Neural cell (in vitro differentiated cells): ENCODE measurements around the gene SYNPO2. TPM values are rescaled to one million over a fixed set of nuclear protein-coding genes. Genes with fewer than 3 reads are reported as not detected.
A peak's percentile ranks its signal among the peaks of the same experiment; 100 is the strongest.

Experiments
- H2AFZ ChIP-seq: fragments of 200-600, 300-800 bp; sonication (generic), shearing (Covaris generic); 2 replicates; pipeline ENCODE4 v1.6.0; 2014; ENCODE audit warnings: low read depth, mild to moderate bottlenecking, antibody characterized with exemption, low read length, moderate library complexity
- H3F3A ChIP-seq: fragments of 200-600 bp; shearing (Covaris generic); 2 replicates; pipeline ENCODE4 v1.6.1; 2016; ENCODE audit warnings: mild to moderate bottlenecking, moderate library complexity, mixed read lengths, antibody characterized with exemption, low read length; ENCODE audit not compliant: insufficient read depth, poor library complexity, severe bottlenecking
- H3K27ac ChIP-seq: fragments of 200-600, 300-800 bp; sonication (generic), shearing (Covaris generic); 2 replicates; pipeline ENCODE4 v1.5.1; 2014; ENCODE audit warnings: mild to moderate bottlenecking, low read length, moderate library complexity
- H3K27me3 ChIP-seq: fragments of 300-800, 200-600 bp; sonication (generic), shearing (Covaris generic); 2 replicates; pipeline ENCODE4 v1.6.0; 2014; ENCODE audit warnings: mild to moderate bottlenecking, low read depth, low read length, moderate library complexity; ENCODE audit not compliant: insufficient read depth
- H3K36me3 ChIP-seq: fragments of 300-800, 200-600 bp; sonication (generic), shearing (Covaris generic); 2 replicates; pipeline ENCODE4 v1.5.1; 2014; ENCODE audit warnings: mild to moderate bottlenecking, antibody characterized with exemption, low read length, moderate library complexity; ENCODE audit not compliant: insufficient read depth
- H3K4me2 ChIP-seq: fragments of 300-800, 200-600 bp; sonication (generic), shearing (Covaris generic); 2 replicates; pipeline ENCODE4 v1.6.0; 2014; ENCODE audit warnings: mild to moderate bottlenecking, low read length
- H3K4me3 ChIP-seq: fragments of 300-800, 200-600 bp; sonication (generic), shearing (Covaris generic); 2 replicates; pipeline ENCODE4 v1.5.1; 2014; ENCODE audit warnings: mild to moderate bottlenecking, low read length, moderate library complexity
- H3K79me2 ChIP-seq: fragments of 200-600 bp; shearing (Covaris generic); replicated peaks from 2 replicates; pipeline ENCODE4 v1.6.0; 2014; ENCODE audit warnings: mild to moderate bottlenecking, low read length, moderate library complexity; ENCODE audit not compliant: insufficient read depth
- H3K9ac ChIP-seq: fragments of 300-800, 200-600 bp; sonication (generic), shearing (Covaris generic); 2 replicates; pipeline ENCODE4 v1.6.1; 2016; ENCODE audit warnings: mild to moderate bottlenecking, low read length, mixed read lengths
- H3K9me2 ChIP-seq: fragments of 200-600 bp; shearing (Covaris generic); 2 replicates; pipeline ENCODE4 v1.6.1; 2016; ENCODE audit warnings: mild to moderate bottlenecking, low read length, mixed read lengths; ENCODE audit not compliant: insufficient read depth
- H3K9me3 ChIP-seq: fragments of 200-600, 300-800 bp; sonication (generic), shearing (Covaris generic); 2 replicates; pipeline ENCODE4 v1.6.1; 2016; ENCODE audit warnings: mild to moderate bottlenecking, mixed run types, low read length, moderate library complexity, mixed read lengths
- H4K20me1 ChIP-seq: fragments of 200-600 bp; shearing (Covaris generic); 2 replicates; pipeline ENCODE4 v1.6.1; 2016; ENCODE audit warnings: mild to moderate bottlenecking, mixed run types; ENCODE audit not compliant: insufficient read depth
- CTCF ChIP-seq: fragments of 450-650 bp; IDR thresholded peaks from 2 replicates; pipeline ENCODE4 v1.5.1; 2014; ENCODE audit warnings: antibody characterized with exemption, mild to moderate bottlenecking, moderate library complexity; ENCODE audit not compliant: poor library complexity, severe bottlenecking
- EP300 ChIP-seq: fragments of 450-650 bp; conservative IDR thresholded peaks from 2 replicates; pipeline ENCODE4 v1.6.1; 2014; ENCODE audit warnings: antibody characterized with exemption, mild to moderate bottlenecking, moderate library complexity; ENCODE audit not compliant: poor library complexity, severe bottlenecking
- EZH2 ChIP-seq: fragments of 200-600, 300-800 bp; shearing (Covaris generic), sonication (generic); IDR thresholded peaks from 2 replicates; pipeline ENCODE4 v1.6.1; 2014; ENCODE audit warnings: antibody characterized with exemption, low read length, borderline replicate concordance, mild to moderate bottlenecking; ENCODE audit not compliant: insufficient read depth, poor library complexity, severe bottlenecking
- MXI1 ChIP-seq: fragments of 450-650 bp; conservative IDR thresholded peaks from 2 replicates; pipeline ENCODE4 v1.6.1; 2014; ENCODE audit warnings: antibody characterized with exemption, mild to moderate bottlenecking; ENCODE audit not compliant: poor library complexity, severe bottlenecking
- POLR2AphosphoS5 ChIP-seq: IDR thresholded peaks from 2 replicates; pipeline ENCODE4 v1.6.1; 2012
- RAD21 ChIP-seq: fragments of 450-650 bp; conservative IDR thresholded peaks from 2 replicates; pipeline ENCODE4 v1.6.1; 2014; ENCODE audit warnings: antibody characterized with exemption, mild to moderate bottlenecking, moderate library complexity
- REST ChIP-seq: IDR thresholded peaks from 2 replicates; pipeline ENCODE4 v1.6.1; 2012; ENCODE audit warnings: borderline replicate concordance
- SMC3 ChIP-seq: fragments of 450-650 bp; conservative IDR thresholded peaks from 2 replicates; pipeline ENCODE4 v1.6.1; 2014; ENCODE audit warnings: antibody characterized with exemption, mild to moderate bottlenecking, moderate library complexity; ENCODE audit not compliant: poor library complexity
- TAF1 ChIP-seq: IDR thresholded peaks from 2 replicates; pipeline ENCODE4 v1.6.1; 2012; ENCODE audit warnings: low read depth
- polyA plus RNA-seq: library from polyadenylated mRNA; depleted of rRNA; stranded (reverse); fragments of >200 nt; gene quantifications from 2 replicates; pipeline ENCODE4 v1.2.3, GENCODE V29; 2014

The SYNPO2 gene
- polyA plus RNA-seq, 1 donor from 2014 or later: 0.14 TPM

GRCh38 chr4:118968813-118969212, 80.2 kb downstream of the SYNPO2 start:
- Histone ChIP-seq H3K9me3 (no peaks in the 10 kb centered on the region), H3F3A (no peaks in the 10 kb centered on the region), H3K4me2 (no peak overlapping the region), H3K27ac (no peak overlapping the region), H3K9ac (no peak overlapping the region), H3K36me3 (no peaks in the 10 kb centered on the region), H3K79me2 (no peaks in the 10 kb centered on the region), H4K20me1 (no peaks in the 10 kb centered on the region), H3K27me3 (no peaks in the 10 kb centered on the region), H3K4me3 (no peak overlapping the region), H3K9me2 (no peaks in the 10 kb centered on the region), H2AFZ (no peak overlapping the region)
- no peak for TF ChIP-seq EZH2
- TF ChIP-seq TAF1: no peak
- no peak for TF ChIP-seq MXI1
- no peak for TF ChIP-seq EP300
- no peak for TF ChIP-seq REST
- no peak for TF ChIP-seq CTCF
- no peak for TF ChIP-seq POLR2AphosphoS5
- TF ChIP-seq SMC3: no peak
- TF ChIP-seq RAD21: no peak

DNA sequence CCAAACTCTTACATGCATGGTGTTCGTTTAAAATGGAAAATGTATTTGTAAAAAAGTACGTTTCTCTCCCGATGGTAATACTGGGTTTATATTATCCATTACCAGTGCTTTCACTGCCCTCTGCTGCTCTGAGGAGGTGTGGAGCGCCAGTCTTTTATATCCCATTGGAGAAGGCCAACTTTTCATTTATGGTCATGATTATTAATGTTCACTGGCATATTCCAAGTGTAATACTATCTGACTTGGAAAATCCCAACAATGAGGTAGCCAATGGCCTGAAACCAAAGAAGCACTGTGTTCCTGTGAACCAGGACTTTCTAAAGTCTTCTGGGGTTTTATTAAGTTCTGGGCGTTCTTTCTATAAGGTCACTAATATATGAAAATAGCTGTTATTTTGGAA, 80.7 kb downstream of the SYNPO2 start:
- Histone ChIP-seq H3K9ac (no peak overlapping the region), H3K9me2 (no peaks in the 10 kb centered on the region), H4K20me1 (no peaks in the 10 kb centered on the region), H3K36me3 (no peaks in the 10 kb centered on the region), H3K4me3 (no peak overlapping the region), H3K27me3 (no peaks in the 10 kb centered on the region), H3K9me3 (no peaks in the 10 kb centered on the region), H2AFZ (no peak overlapping the region), H3K79me2 (no peaks in the 10 kb centered on the region), H3K27ac (no peak overlapping the region), H3F3A (no peaks in the 10 kb centered on the region), H3K4me2 (no peak overlapping the region)
- TF ChIP-seq TAF1 (no peak), SMC3 (peak; percentile 73), RAD21 (peak; percentile 68), CTCF (peak; percentile 62), MXI1 (no peak)
